GM21515 (cell line): ENCODE measurements around the gene PARS2.

Source experiments
- ATAC-seq: cut with Tn5 transposase; IDR thresholded peaks from one replicate; pipeline ENCODE4 v1.9.1; 2021; ENCODE audit not compliant: unreplicated experiment

The PARS2 gene

GRCh38 chr1:54742282-54742681, 22.0 kb downstream of the PARS2 start:
- no peak for ATAC-seq

- no peak for ATAC-seq
Observed at GRCh38 chr1:54741531-54741930, 22.8 kb downstream of the PARS2 start.

GRCh38 chr1:54738244-54738643, 26.1 kb downstream of the PARS2 start:
- no peak for ATAC-seq

- ATAC-seq, result no peak
Observed at GRCh38 chr1:54736685-54737084, 27.6 kb downstream of the PARS2 start.

- no peak for ATAC-seq
Observed at GRCh38 chr1:54728027-54728426, 36.3 kb downstream of the PARS2 start.

GRCh38 chr1:54724771-54725170, 39.6 kb downstream of the PARS2 start:
- ATAC-seq, result no peak

- ATAC-seq, result no peak
Observed at GRCh38 chr1:54723985-54724384, 40.3 kb downstream of the PARS2 start.

- ATAC-seq, result no peak
Observed at GRCh38 chr1:54721719-54722118, 42.6 kb downstream of the PARS2 start.

- ATAC-seq, result no peak
Observed at GRCh38 chr1:54716299-54717047, 47.9 kb downstream of the PARS2 start.

- peak; percentile 97 for ATAC-seq
Observed at GRCh38 chr1:54715493-54716298, 48.6 kb downstream of the PARS2 start, which contains the start of gene TTC4. TSS of gene TTC4 (plus strand) at chr1:54715861. CDS start at chr1:54715909, 48 bp downstream.

GRCh38 chr1:54714881-54715492, 49.3 kb downstream of the PARS2 start:
- no peak for ATAC-seq

GRCh38 chr1:54711536-54711935, 52.8 kb downstream of the PARS2 start:
- ATAC-seq, result no peak

- no peak for ATAC-seq
Observed at GRCh38 chr1:54710841-54711240, 53.5 kb downstream of the PARS2 start.

GRCh38 chr1:54710434-54710833, 53.9 kb downstream of the PARS2 start:
- ATAC-seq, result no peak

- no peak for ATAC-seq
Observed at GRCh38 chr1:54709547-54710292, 54.6 kb downstream of the PARS2 start.

GRCh38 chr1:54708385-54708784, 55.9 kb downstream of the PARS2 start:
- ATAC-seq, result no peak
